ENCODE measurements around the gene INS.

DNA sequence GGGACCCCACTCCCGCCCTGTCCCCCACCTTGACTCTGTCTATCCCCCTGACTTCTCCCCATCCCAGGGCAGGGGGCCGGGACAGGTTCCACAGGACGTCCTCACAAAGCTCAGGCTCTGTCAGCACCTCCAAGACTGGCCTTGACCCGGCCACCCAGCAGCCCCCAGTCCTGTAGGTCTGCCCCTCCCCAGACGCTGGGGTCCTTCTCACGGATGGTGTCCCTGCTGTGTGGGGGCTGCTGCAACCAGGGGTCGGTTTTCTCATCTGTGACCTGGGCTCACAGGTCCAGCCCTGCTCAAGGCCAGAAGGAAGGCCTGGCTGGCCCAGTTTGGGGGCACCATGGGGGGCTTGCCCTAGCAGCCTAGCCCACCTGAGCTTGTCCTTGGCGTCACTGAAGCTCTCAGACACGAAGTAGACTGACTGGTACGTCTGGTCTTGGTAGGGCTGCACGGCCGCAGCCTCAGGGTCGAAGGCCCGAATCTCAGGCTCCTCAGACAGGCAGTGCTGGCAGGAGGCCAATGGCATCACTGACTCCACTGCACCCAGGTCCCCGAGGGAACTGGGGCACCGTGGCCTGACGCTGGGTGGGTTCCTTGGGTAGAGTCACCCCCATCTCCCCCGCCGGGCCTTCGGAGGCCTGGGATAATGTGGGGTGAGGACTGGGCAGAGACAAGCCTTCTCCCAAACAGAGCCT lies 4.0 kb upstream of the INS start:
- TF ChIP-seq, protein P1, sequence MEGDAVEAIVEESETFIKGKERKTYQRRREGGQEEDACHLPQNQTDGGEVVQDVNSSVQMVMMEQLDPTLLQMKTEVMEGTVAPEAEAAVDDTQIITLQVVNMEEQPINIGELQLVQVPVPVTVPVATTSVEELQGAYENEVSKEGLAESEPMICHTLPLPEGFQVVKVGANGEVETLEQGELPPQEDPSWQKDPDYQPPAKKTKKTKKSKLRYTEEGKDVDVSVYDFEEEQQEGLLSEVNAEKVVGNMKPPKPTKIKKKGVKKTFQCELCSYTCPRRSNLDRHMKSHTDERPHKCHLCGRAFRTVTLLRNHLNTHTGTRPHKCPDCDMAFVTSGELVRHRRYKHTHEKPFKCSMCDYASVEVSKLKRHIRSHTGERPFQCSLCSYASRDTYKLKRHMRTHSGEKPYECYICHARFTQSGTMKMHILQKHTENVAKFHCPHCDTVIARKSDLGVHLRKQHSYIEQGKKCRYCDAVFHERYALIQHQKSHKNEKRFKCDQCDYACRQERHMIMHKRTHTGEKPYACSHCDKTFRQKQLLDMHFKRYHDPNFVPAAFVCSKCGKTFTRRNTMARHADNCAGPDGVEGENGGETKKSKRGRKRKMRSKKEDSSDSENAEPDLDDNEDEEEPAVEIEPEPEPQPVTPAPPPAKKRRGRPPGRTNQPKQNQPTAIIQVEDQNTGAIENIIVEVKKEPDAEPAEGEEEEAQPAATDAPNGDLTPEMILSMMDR (IDR thresholded peaks at IDR 0.05), result no peak
- TF ChIP-seq POLR2A (IDR thresholded peaks at IDR 0.05), result no peak

Measured in thyroid gland (tissue), 4 donors.